MCF 10A (cell line): ENCODE data around the gene PIP4K2A. TPM values are rescaled to one million over a fixed set of nuclear protein-coding genes. Genes with fewer than 3 reads are reported as not detected.

Experiments
- BruUV-seq: library from RNA; stranded (reverse); fragments of 400-500 nt; replicated peaks from 2 replicates; lab custom pipeline; 2021; lab: Mats Ljungman, UMichigan
- CTCF ChIA-PET: fragments of 300-600 bp; sonication (Branson Sonifier 250); formaldehyde crosslinking; extraction: SDS; loops from one replicate; lab custom pipeline; 2021; ENCODE audit warnings: antibody characterized with exemption, inconsistent platforms; lab: Yijun Ruan, JAX
- POLR2A ChIA-PET: fragments of 300-600, 350-650 bp; sonication (Branson Sonifier 250); formaldehyde crosslinking; extraction: SDS; loops from one replicate; lab custom pipeline; 2020; ENCODE audit warnings: antibody characterized with exemption, inconsistent platforms; lab: Yijun Ruan, JAX
- DNase-seq: peaks from one replicate; pipeline ENCODE4 v3.0.0-alpha.2; 2018; ENCODE audit not compliant: unreplicated experiment
- H3K27ac Mint-ChIP-seq: one replicate; pipeline ENCODE4 v1.8.0; 2022; ENCODE audit warnings: mild to moderate bottlenecking, low read depth, mixed read lengths; ENCODE audit not compliant: unreplicated experiment
- H3K27me3 Mint-ChIP-seq: one replicate; pipeline ENCODE4 v1.8.0; 2022; ENCODE audit warnings: mixed read lengths; ENCODE audit not compliant: insufficient read depth, unreplicated experiment
- H3K36me3 Mint-ChIP-seq: one replicate; pipeline ENCODE4 v1.8.0; 2022; ENCODE audit warnings: mild to moderate bottlenecking, moderate library complexity, mixed read lengths; ENCODE audit not compliant: insufficient read depth, unreplicated experiment
- H3K4me1 Mint-ChIP-seq: one replicate; pipeline ENCODE4 v1.8.0; 2022; ENCODE audit warnings: mixed read lengths; ENCODE audit not compliant: insufficient read depth, unreplicated experiment
- H3K4me3 Mint-ChIP-seq: one replicate; pipeline ENCODE4 v1.8.0; 2022; ENCODE audit warnings: mild to moderate bottlenecking, moderate library complexity, mixed read lengths; ENCODE audit not compliant: unreplicated experiment
- H3K9me3 Mint-ChIP-seq: one replicate; pipeline ENCODE4 v1.8.0; 2022; ENCODE audit warnings: mixed read lengths; ENCODE audit not compliant: unreplicated experiment
- CTCF ChIP-seq: fragments of 200-600 bp; IDR thresholded peaks from one replicate; pipeline ENCODE4 v1.8.0; 2022; ENCODE audit warnings: antibody characterized with exemption, mild to moderate bottlenecking; ENCODE audit not compliant: unreplicated experiment
- intact Hi-C: fragments of 100-400 bp; cut with micrococcal nuclease; formaldehyde crosslinking; loops from 2 replicates; pipeline ENCODE4 v1.14.1; 2022
- total RNA-seq: library from RNA; stranded (reverse); gene quantifications from 2 replicates; pipeline ENCODE4 v1.2.3, GENCODE V29; 2022

PIP4K2A gene
- total RNA-seq, 1 experiment from 2014 or later, result 24.2 TPM

- Mint-ChIP-seq H3K4me1 (peaks cover 17% of the 10 kb centered on the region), H3K36me3 (no peaks in the 10 kb centered on the region), H3K4me3 (no peak overlapping the region), H3K27me3 (no peaks in the 10 kb centered on the region), H3K9me3 (no peaks in the 10 kb centered on the region), H3K27ac (no peak overlapping the region)
- ChIA-PET CTCF (no interaction called here), POLR2A (no interaction called here)
- TF ChIP-seq CTCF, result no peak
- no peak for DNase-seq
- intact Hi-C loops, result no loop called here
- BruUV-seq, result no TSS peak
Measured at GRCh38 chr10:22634093-22634492, 80.3 kb downstream of the PIP4K2A start.

GRCh38 chr10:22633528-22633927 lies 80.8 kb downstream of the PIP4K2A start:
- CTCF ChIA-PET, result interaction anchor here (0.6 kb wide), 1 partner anchor 1984 kb away, joined by 3 read pairs; no protein-coding TSS in a partner anchor
- BruUV-seq, result no TSS peak
- intact Hi-C loops, result no loop called here
- Mint-ChIP-seq H3K36me3 (no peaks in the 10 kb centered on the region), H3K4me1 (peaks cover 12% of the 10 kb centered on the region), H3K27ac (no peak overlapping the region), H3K9me3 (no peaks in the 10 kb centered on the region), H3K4me3 (no peak overlapping the region), H3K27me3 (no peaks in the 10 kb centered on the region)
- POLR2A ChIA-PET, result interaction anchor here (1.3 kb wide), 1 partner anchor 13 kb away, joined by 4 read pairs; no protein-coding TSS in a partner anchor
- no peak for DNase-seq
- no peak for TF ChIP-seq CTCF

- H3K4me3 Mint-ChIP-seq, result no peak overlapping the region
- ChIA-PET CTCF (interaction anchor here (0.6 kb wide), 2 partner anchors 762 to 1984 kb away, joined by 3 read pairs; no protein-coding TSS in a partner anchor), POLR2A (interaction anchor here (0.7 to 1.3 kb wide), 2 partner anchors 13 to 75 kb away, joined by 3 to 4 read pairs; no protein-coding TSS in a partner anchor)
- H3K9me3 Mint-ChIP-seq, result no peaks in the 10 kb centered on the region
- no peak overlapping the region for H3K27ac Mint-ChIP-seq
- no peak for TF ChIP-seq CTCF
- no peaks in the 10 kb centered on the region for H3K36me3 Mint-ChIP-seq
- no TSS peak for BruUV-seq
- intact Hi-C loops, result no loop called here
- H3K4me1 Mint-ChIP-seq, result peaks cover 12% of the 10 kb centered on the region
- DNase-seq, result no peak
- no peaks in the 10 kb centered on the region for H3K27me3 Mint-ChIP-seq
Measured at GRCh38 chr10:22633106-22633505, 81.3 kb downstream of the PIP4K2A start.

GRCh38 chr10:22631646-22632278 lies 82.6 kb downstream of the PIP4K2A start:
- H3K36me3 Mint-ChIP-seq, result no peaks in the 10 kb centered on the region
- CTCF ChIA-PET, result interaction anchor here (0.7 kb wide), 1 partner anchor 23 kb away, joined by 3 read pairs; no protein-coding TSS in a partner anchor
- DNase-seq, result no peak
- POLR2A ChIA-PET, result interaction anchor here (1.3 to 2.9 kb wide), 3 partner anchors 12 to 24 kb away, joined by 4 to 13 read pairs (median 4); no protein-coding TSS in a partner anchor
- intact Hi-C loops, result no loop called here
- no peaks in the 10 kb centered on the region for H3K27me3 Mint-ChIP-seq
- H3K4me3 Mint-ChIP-seq, result no peak overlapping the region
- no peak for TF ChIP-seq CTCF
- H3K4me1 Mint-ChIP-seq, result peaks cover 19% of the 10 kb centered on the region
- no TSS peak for BruUV-seq
- H3K27ac Mint-ChIP-seq, result no peak overlapping the region
- H3K9me3 Mint-ChIP-seq, result no peaks in the 10 kb centered on the region
